ENCODE data around the gene CNOT6L.

- no peak for TF ChIP-seq POLR2A (IDR thresholded peaks at IDR 0.05; ENCODE audit: low read depth)
- no peak for TF ChIP-seq CTCF (IDR thresholded peaks at IDR 0.05)
- TF ChIP-seq POLR2AphosphoS5 (IDR thresholded peaks at IDR 0.05), result no peak
- no peak for TF ChIP-seq EP300 (IDR thresholded peaks at IDR 0.05)
Observed at GRCh38 chr4:77861495-77861894, 42.3 kb upstream of the CNOT6L start.

Data from esophagus muscularis mucosa (tissue), 4 donors.